Measurements from ENCODE around the gene PLSCR3. TPM values are rescaled to one million over a fixed set of nuclear protein-coding genes. Genes with fewer than 3 reads are reported as not detected.

PLSCR3 gene
- total and polyA plus RNA-seq, 2 donors (not counting 1 experiment from before 2014, with no cell fraction given): 25.4 to 39.1 TPM

GRCh38 chr17:7396147-7396546 lies 1.8 kb upstream of the PLSCR3 start:
- Histone ChIP-seq H3K9ac (ENCODE audit: insufficient read depth, low read length) (no peak overlapping the region), H3K4me2 (ENCODE audit: extremely low read depth, insufficient read depth, low read length) (no peak overlapping the region), H4K20me1 (ENCODE audit: control insufficient read depth, extremely low read depth, insufficient read depth, low read length) (no peaks in the 10 kb centered on the region), H3K36me3 (ENCODE audit: control insufficient read depth, insufficient read depth, low read length) (peaks cover 6% of the 10 kb centered on the region), H3K4me3 (replicated peaks in 1 of 4; ENCODE audit: control extremely low read depth in 1 of 4, insufficient read depth in 1 of 4, low read depth in 3 of 4, low read length in 4 of 4) (no peak overlapping the region), H3K4me1 (ENCODE audit: control insufficient read depth, extremely low read depth, insufficient read depth, low read length) (peaks cover 3% of the 10 kb centered on the region), H3K9me3 (ENCODE audit: control insufficient read depth, insufficient read depth, low read depth, low read length) (no peaks in the 10 kb centered on the region), H3K27ac (ENCODE audit: insufficient read depth, low read length) (no peak overlapping the region), H2AFZ (ENCODE audit: low read length) (no peak overlapping the region), H3K79me2 (ENCODE audit: control insufficient read depth, insufficient read depth, low read length) (no peaks in the 10 kb centered on the region), H3K27me3 (ENCODE audit: control insufficient read depth, insufficient read depth, low read length) (no peaks in the 10 kb centered on the region)
- no peak for DNase-seq (ENCODE audit: low read depth in 2 of 2)
- TF ChIP-seq CTCF (conservative IDR thresholded peaks at IDR 0.05 in 1 of 2, IDR thresholded peaks at IDR 0.05 in 1 of 2; ENCODE audit: low read depth in 1 of 2, low read length in 2 of 2) (no peak), EZH2 (IDR thresholded peaks at IDR 0.05; ENCODE audit: low read length, missing control alignments) (no peak)

- Histone ChIP-seq H3K36me3 (ENCODE audit: control insufficient read depth, insufficient read depth, low read length) (peaks cover 15% of the 10 kb centered on the region), H3K27me3 (ENCODE audit: control insufficient read depth, insufficient read depth, low read length) (no peaks in the 10 kb centered on the region), H3K4me2 (ENCODE audit: extremely low read depth, insufficient read depth, low read length) (peak overlapping the region; percentile 92), H4K20me1 (ENCODE audit: control insufficient read depth, extremely low read depth, insufficient read depth, low read length) (no peaks in the 10 kb centered on the region), H3K4me1 (ENCODE audit: control insufficient read depth, extremely low read depth, insufficient read depth, low read length) (peaks cover 3% of the 10 kb centered on the region), H3K4me3 (replicated peaks in 1 of 4; ENCODE audit: control extremely low read depth in 1 of 4, insufficient read depth in 1 of 4, low read depth in 3 of 4, low read length in 4 of 4) (peak overlapping the region; percentile 54 to 96 (median 80)), H3K9me3 (ENCODE audit: control insufficient read depth, insufficient read depth, low read depth, low read length) (no peaks in the 10 kb centered on the region), H3K27ac (ENCODE audit: insufficient read depth, low read length) (peak overlapping the region; percentile 90), H3K9ac (ENCODE audit: insufficient read depth, low read length) (peak overlapping the region; percentile 80), H2AFZ (ENCODE audit: low read length) (peak overlapping the region; percentile 15), H3K79me2 (ENCODE audit: control insufficient read depth, insufficient read depth, low read length) (no peaks in the 10 kb centered on the region)
- no peak for DNase-seq (ENCODE audit: low read depth in 2 of 2)
- TF ChIP-seq CTCF (conservative IDR thresholded peaks at IDR 0.05 in 1 of 2, IDR thresholded peaks at IDR 0.05 in 1 of 2; ENCODE audit: low read depth in 1 of 2, low read length in 2 of 2) (peak in 1 of 2 donors; percentile 5), EZH2 (IDR thresholded peaks at IDR 0.05; ENCODE audit: low read length, missing control alignments) (no peak)
Measured at GRCh38 chr17:7393613-7394451, 493 bp downstream of the PLSCR3 start.

GRCh38 chr17:7392696-7393612 lies 1.4 kb downstream of the PLSCR3 start:
- Histone ChIP-seq H3K27me3 (ENCODE audit: control insufficient read depth, insufficient read depth, low read length) (no peaks in the 10 kb centered on the region), H2AFZ (ENCODE audit: low read length) (no peak overlapping the region), H3K36me3 (ENCODE audit: control insufficient read depth, insufficient read depth, low read length) (peaks cover 15% of the 10 kb centered on the region), H3K4me1 (ENCODE audit: control insufficient read depth, extremely low read depth, insufficient read depth, low read length) (peaks cover 3% of the 10 kb centered on the region), H3K79me2 (ENCODE audit: control insufficient read depth, insufficient read depth, low read length) (no peaks in the 10 kb centered on the region), H3K27ac (ENCODE audit: insufficient read depth, low read length) (no peak overlapping the region), H3K4me3 (replicated peaks in 1 of 4; ENCODE audit: control extremely low read depth in 1 of 4, insufficient read depth in 1 of 4, low read depth in 3 of 4, low read length in 4 of 4) (peak overlapping the region; percentile 54 to 96 (median 80)), H3K4me2 (ENCODE audit: extremely low read depth, insufficient read depth, low read length) (peak overlapping the region; percentile 92), H4K20me1 (ENCODE audit: control insufficient read depth, extremely low read depth, insufficient read depth, low read length) (no peaks in the 10 kb centered on the region), H3K9me3 (ENCODE audit: control insufficient read depth, insufficient read depth, low read depth, low read length) (no peaks in the 10 kb centered on the region), H3K9ac (ENCODE audit: insufficient read depth, low read length) (peak overlapping the region; percentile 80)
- TF ChIP-seq EZH2 (IDR thresholded peaks at IDR 0.05; ENCODE audit: low read length, missing control alignments) (no peak), CTCF (conservative IDR thresholded peaks at IDR 0.05 in 1 of 2, IDR thresholded peaks at IDR 0.05 in 1 of 2; ENCODE audit: low read depth in 1 of 2, low read length in 2 of 2) (no peak)
- no peak for DNase-seq (ENCODE audit: low read depth in 2 of 2)
